Breast epithelium (tissue), 3 donors: ENCODE data around the gene LRRC4C.

Experiments used
- POLR2A ChIP-seq: fragments of 450-650 bp; IDR thresholded peaks from one replicate; pipeline ENCODE4 v1.6.1; 2016; ENCODE audit warnings: antibody characterized with exemption, mild to moderate bottlenecking, moderate library complexity
- POLR2AphosphoS5 ChIP-seq, 3 donors: sonication (generic); formaldehyde crosslinking; IDR thresholded peaks; one replicate each; pipeline ENCODE4 v1.6.1; 2017; ENCODE audit warnings: antibody characterized with exemption in 3 of 3
- TF ChIP-seq, protein P1 (sequence below), 3 donors: fragments of 450-650 bp; IDR thresholded peaks; one replicate each; pipeline ENCODE4 v1.5.1; 2016 to 2017; ENCODE audit warnings: antibody characterized with exemption in 3 of 3, mild to moderate bottlenecking in 3 of 3, moderate library complexity in 3 of 3

DNA sequence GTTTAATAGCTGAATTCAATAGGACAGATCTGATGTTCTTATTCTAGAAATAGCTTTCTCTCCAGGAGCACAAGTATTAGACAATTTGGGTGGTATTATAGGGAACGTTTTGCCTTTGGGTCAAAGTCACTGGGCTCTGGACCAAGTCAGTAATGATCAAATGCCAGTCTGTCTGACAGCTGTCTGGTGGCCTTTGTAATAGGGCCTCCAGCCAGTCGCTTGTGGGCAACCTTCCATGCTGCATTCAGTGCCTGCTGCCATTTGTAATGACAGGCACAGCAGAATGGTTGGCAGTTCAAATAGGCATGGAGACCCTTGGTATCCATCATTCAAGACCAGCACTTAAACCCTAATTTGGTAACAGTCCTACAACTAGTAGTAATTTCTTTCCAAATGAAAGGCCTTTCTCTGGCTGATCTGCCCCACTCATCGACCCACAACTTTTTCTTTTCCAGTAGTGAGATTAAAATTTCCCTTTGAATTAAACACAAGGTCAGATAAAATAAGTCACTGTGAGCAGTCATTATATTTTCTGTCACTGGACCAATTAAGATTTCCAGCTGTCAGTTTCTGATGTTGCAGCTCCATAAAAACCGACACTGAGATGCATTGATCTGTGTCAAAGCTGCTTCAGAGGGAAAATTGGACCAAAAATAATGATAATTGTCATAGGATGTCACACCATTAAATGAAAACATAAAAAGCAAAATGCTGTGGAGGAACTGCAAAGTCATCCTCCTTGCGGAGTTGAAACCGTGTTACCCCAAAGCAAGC is 1038.1 kb downstream of the LRRC4C start:
- TF ChIP-seq, protein P1, sequence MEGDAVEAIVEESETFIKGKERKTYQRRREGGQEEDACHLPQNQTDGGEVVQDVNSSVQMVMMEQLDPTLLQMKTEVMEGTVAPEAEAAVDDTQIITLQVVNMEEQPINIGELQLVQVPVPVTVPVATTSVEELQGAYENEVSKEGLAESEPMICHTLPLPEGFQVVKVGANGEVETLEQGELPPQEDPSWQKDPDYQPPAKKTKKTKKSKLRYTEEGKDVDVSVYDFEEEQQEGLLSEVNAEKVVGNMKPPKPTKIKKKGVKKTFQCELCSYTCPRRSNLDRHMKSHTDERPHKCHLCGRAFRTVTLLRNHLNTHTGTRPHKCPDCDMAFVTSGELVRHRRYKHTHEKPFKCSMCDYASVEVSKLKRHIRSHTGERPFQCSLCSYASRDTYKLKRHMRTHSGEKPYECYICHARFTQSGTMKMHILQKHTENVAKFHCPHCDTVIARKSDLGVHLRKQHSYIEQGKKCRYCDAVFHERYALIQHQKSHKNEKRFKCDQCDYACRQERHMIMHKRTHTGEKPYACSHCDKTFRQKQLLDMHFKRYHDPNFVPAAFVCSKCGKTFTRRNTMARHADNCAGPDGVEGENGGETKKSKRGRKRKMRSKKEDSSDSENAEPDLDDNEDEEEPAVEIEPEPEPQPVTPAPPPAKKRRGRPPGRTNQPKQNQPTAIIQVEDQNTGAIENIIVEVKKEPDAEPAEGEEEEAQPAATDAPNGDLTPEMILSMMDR (IDR thresholded peaks at IDR 0.05): no peak
- no peak for TF ChIP-seq POLR2A
- no peak for TF ChIP-seq POLR2AphosphoS5 (IDR thresholded peaks at IDR 0.05)
